ENCODE results near the gene PANX1.
"Not testable (repeated sequence)": the region's sequence is repeated elsewhere in the genome, so short reads cannot be mapped to it uniquely, and the experiment has no call there.

PANX1 gene

DNA sequence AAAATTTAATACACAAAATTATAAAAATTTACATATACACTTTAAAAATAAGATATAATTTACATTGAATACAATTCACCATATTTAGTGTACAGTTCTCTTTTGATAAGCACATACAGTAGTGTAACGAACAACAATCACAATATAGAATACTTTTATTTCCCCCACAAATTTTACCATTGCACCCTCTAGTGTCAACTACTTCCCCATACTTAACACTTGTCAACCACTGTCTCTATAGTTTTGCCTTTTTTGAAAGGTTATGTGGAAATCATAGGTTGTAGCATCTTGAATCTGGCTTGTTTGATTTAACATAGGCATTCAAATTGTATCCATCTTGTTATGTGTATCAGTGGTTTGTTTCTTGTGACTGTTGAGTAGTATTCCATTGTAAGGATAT, 21.3 kb upstream of the PANX1 start:
- H3K36me3 ChIP-seq (ENCODE audit: insufficient read depth, low read length), result no peaks in the 10 kb centered on the region

DNA sequence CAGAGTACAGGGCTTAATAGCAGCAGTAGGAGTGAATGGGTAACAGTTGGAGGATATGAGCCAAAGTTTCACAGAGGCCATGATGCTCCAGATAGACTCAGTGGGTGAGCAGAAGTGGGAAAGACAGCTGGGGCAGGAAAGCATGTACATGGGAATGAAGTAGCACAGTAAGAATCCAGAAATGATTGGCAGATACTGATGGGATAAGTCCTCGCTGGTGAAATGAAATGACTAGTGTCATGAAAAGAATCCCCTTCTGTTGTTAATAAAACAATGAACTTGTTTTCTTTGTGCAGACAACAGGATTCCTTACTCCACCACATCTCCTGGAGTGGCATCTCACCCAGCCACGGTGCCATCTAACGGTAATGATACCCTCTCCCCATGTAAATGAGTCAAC, 17.4 kb upstream of the PANX1 start:
- no peaks in the 10 kb centered on the region for H3K79me2 ChIP-seq (ENCODE audit: control insufficient read depth, insufficient read depth, low read length, unreplicated experiment)
- no peaks in the 10 kb centered on the region for H3K4me1 ChIP-seq (ENCODE audit: control insufficient read depth, insufficient read depth, low read length, unreplicated experiment)
- no peak overlapping the region for H3K27ac ChIP-seq (ENCODE audit: low read depth, low read length)
- no peaks in the 10 kb centered on the region for H3K36me3 ChIP-seq (ENCODE audit: insufficient read depth, low read length)
- H2AFZ ChIP-seq (ENCODE audit: low read length, unreplicated experiment), result no peak overlapping the region
- no peak overlapping the region for H3K4me3 ChIP-seq (ENCODE audit: low read depth, low read length)
- H3K27me3 ChIP-seq (ENCODE audit: insufficient read depth, low read length), result 0 out of 2 replicates have a peak, but pooled peaks cover 2% of the 10 kb centered on the region

More for the DNA sequence above, 21.3 kb upstream of the PANX1 start:
- Histone ChIP-seq H3K27me3 (ENCODE audit: insufficient read depth, low read length) (peaks cover 2% of the 10 kb centered on the region; the same call in 1 of the 2 replicates), H3K4me1 (ENCODE audit: control insufficient read depth, insufficient read depth, low read length, unreplicated experiment) (no peaks in the 10 kb centered on the region), H3K4me3 (ENCODE audit: low read depth, low read length) (no peak overlapping the region), H3K79me2 (ENCODE audit: control insufficient read depth, insufficient read depth, low read length, unreplicated experiment) (no peaks in the 10 kb centered on the region), H3K27ac (ENCODE audit: low read depth, low read length) (no peak overlapping the region), H2AFZ (ENCODE audit: low read length, unreplicated experiment) (no peak overlapping the region)

DNA sequence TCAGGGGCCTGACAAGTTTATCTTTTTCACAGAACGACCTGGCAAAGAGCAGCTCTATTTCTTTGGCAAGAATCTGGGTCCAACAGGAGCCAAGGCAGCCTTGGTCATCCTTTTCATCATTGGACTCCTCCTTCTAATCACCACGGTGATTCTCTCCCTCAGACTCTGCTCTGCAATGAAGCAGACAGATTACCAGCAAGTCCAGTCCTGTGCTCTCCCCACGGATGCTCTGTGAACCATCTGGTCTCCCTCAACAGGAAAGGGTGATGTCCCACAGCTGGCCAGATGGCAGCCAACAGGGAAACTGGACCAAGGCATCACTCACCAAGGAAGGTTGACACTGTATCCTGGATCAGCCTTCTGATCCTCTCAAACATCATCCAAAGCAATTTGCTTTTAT, 17.0 kb upstream of the PANX1 start:
- H3K4me3 ChIP-seq (ENCODE audit: low read depth, low read length), result no peak overlapping the region
- no peaks in the 10 kb centered on the region for H3K79me2 ChIP-seq (ENCODE audit: control insufficient read depth, insufficient read depth, low read length, unreplicated experiment)
- no peaks in the 10 kb centered on the region for H3K4me1 ChIP-seq (ENCODE audit: control insufficient read depth, insufficient read depth, low read length, unreplicated experiment)
- H2AFZ ChIP-seq (ENCODE audit: low read length, unreplicated experiment), result no peak overlapping the region
- H3K27ac ChIP-seq (ENCODE audit: low read depth, low read length), result no peak overlapping the region
- no peaks in the 10 kb centered on the region for H3K36me3 ChIP-seq (ENCODE audit: insufficient read depth, low read length)
- H3K27me3 ChIP-seq (ENCODE audit: insufficient read depth, low read length), result 0 out of 2 replicates have a peak, but pooled peaks cover 2% of the 10 kb centered on the region

DNA sequence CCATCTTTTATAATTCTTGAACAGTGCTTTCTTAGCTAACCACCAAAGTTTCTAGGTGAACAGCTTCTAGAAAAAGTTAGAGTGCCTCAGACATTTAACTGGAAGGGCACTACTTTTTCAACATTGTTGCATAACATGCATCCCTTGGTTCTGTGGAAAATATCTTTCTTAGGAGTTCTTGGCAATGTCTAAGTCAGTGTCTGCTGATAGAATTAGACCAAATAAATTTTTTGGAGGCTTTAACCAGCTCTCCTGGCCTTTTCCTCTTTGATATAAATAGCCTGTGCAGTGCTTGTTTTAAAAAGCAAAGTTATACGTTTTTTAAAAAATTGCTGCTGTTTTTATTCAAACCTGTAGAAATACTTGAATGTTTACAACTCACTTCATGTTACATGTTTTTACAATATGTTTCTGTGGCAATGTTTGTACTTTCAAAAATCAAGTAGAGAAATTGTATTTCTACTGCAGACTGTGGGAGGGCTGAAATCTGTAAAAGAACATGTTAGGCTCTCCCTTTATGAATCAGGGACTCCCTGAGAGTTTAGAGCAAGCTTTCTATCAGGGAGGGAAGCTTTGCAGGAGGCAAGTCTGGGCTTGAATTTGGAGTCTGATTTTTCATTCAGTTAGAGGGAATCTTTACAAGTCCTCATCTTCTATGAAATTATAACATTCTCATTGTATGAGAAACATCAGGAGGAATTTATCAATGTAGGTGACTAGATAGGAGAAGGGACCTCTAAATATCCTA, 16.3 kb upstream of the PANX1 start:
- no peaks in the 10 kb centered on the region for H3K36me3 ChIP-seq (ENCODE audit: insufficient read depth, low read length)
- H3K27ac ChIP-seq (ENCODE audit: low read depth, low read length), result no peak overlapping the region

DNA sequence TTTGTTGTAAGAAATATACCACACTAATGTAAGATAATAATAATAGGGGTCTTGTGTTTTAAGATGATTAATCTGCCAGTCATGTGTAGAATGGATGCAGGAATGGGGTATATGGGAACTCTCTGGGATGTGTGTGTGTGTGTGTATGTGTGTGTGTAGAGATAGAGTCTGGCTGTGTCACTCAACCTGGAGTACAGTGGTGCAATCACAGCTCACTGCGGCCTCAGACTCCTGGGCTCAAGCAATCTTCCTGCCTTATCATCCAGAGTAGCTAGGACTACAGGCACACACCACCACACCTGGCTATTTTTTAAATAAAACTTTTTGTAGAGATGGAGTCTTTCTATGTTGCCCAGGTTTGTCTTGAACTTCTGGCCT, 11.5 kb upstream of the PANX1 start:
- Histone ChIP-seq H3K27me3 (ENCODE audit: insufficient read depth, low read length) (no peaks in the 10 kb centered on the region), H3K4me3 (ENCODE audit: low read depth, low read length) (no peak overlapping the region), H3K79me2 (ENCODE audit: control insufficient read depth, insufficient read depth, low read length, unreplicated experiment) (no peaks in the 10 kb centered on the region), H3K27ac (ENCODE audit: low read depth, low read length) (no peak overlapping the region), H3K36me3 (ENCODE audit: insufficient read depth, low read length) (no peaks in the 10 kb centered on the region), H2AFZ (ENCODE audit: low read length, unreplicated experiment) (no peak overlapping the region), H3K4me1 (ENCODE audit: control insufficient read depth, insufficient read depth, low read length, unreplicated experiment) (peaks cover 4% of the 10 kb centered on the region)

More for the DNA sequence above, 16.3 kb upstream of the PANX1 start:
- no peaks in the 10 kb centered on the region for H3K4me1 ChIP-seq (ENCODE audit: control insufficient read depth, insufficient read depth, low read length, unreplicated experiment)
- no peaks in the 10 kb centered on the region for H3K79me2 ChIP-seq (ENCODE audit: control insufficient read depth, insufficient read depth, low read length, unreplicated experiment)
- no peak overlapping the region for H3K4me3 ChIP-seq (ENCODE audit: low read depth, low read length)
- no peak overlapping the region for H2AFZ ChIP-seq (ENCODE audit: low read length, unreplicated experiment)
- 0 out of 2 replicates have a peak, but pooled peaks cover 2% of the 10 kb centered on the region for H3K27me3 ChIP-seq (ENCODE audit: insufficient read depth, low read length)

DNA sequence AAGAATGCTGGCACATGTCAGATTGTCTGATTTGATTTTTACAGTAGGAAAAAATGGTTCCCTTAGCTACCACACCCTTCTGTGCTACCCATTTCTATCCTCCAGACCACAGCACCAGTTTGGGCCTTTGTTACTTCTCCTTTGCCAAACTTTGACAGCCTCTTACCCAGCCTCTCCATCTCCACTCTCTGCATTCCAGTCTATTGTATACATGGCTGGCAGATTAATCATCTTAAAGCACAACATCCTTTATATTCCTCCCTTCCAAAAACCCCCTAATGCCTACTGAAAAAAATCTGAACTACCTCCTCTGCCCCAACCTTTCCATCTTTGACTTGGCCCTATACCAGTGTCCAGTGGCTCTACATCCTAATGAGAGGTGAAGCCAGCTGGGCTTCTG, 10.8 kb upstream of the PANX1 start:
- Histone ChIP-seq H3K79me2 (ENCODE audit: control insufficient read depth, insufficient read depth, low read length, unreplicated experiment) (no peaks in the 10 kb centered on the region), H3K4me3 (ENCODE audit: low read depth, low read length) (no peak overlapping the region), H3K27ac (ENCODE audit: low read depth, low read length) (no peak overlapping the region), H3K27me3 (ENCODE audit: insufficient read depth, low read length) (no peaks in the 10 kb centered on the region), H3K36me3 (ENCODE audit: insufficient read depth, low read length) (no peaks in the 10 kb centered on the region), H2AFZ (ENCODE audit: low read length, unreplicated experiment) (no peak overlapping the region), H3K4me1 (ENCODE audit: control insufficient read depth, insufficient read depth, low read length, unreplicated experiment) (peaks cover 4% of the 10 kb centered on the region)

DNA sequence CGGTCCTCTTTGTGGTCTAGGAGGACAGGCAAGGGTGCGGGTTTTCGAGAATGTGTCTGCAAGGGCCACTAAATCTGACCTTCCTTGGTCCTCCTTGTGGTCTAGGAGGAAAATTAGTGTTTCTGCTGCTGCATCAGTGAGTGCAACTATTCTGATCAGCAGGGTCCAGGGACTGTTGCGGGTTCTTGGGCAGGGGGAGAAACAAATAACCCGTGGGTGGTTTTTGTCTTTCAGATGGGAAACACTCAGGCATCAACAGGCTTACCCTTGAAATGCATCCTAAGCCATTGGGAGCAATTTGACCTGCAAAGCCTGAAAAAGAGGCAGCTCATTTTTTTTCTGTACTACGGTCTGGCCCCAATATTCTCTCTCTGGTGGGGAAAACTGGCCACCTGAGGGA, 9.0 kb upstream of the PANX1 start:
- H2AFZ ChIP-seq (ENCODE audit: low read length, unreplicated experiment); H3K27me3 ChIP-seq (ENCODE audit: insufficient read depth, low read length); H3K79me2 ChIP-seq (ENCODE audit: control insufficient read depth, insufficient read depth, low read length, unreplicated experiment); H3K4me1 ChIP-seq (ENCODE audit: control insufficient read depth, insufficient read depth, low read length, unreplicated experiment); H3K27ac ChIP-seq (ENCODE audit: low read depth, low read length); H3K36me3 ChIP-seq (ENCODE audit: insufficient read depth, low read length); H3K4me3 ChIP-seq (ENCODE audit: low read depth, low read length): not testable (repeated sequence)

DNA sequence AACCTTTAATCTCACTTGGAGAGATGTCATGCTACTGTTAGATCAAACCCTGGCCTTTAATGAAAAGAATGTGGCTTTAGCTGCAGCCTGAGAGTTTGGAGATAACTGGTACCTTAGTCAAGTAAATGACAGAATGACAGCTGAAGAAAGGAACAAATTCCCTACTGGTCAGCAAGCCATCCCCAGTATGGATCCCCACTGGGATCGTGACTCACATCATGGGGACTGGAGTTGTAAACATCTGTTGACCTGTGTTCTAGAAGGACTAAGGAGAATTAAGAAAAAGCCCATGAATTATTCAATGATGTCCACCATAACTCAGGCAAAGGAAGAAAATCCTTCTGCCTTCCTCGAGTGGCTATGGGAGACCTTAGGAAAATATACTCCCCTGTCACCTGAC, 8.1 kb upstream of the PANX1 start:
- not testable (repeated sequence) for H3K36me3 ChIP-seq (ENCODE audit: insufficient read depth, low read length); H3K79me2 ChIP-seq (ENCODE audit: control insufficient read depth, insufficient read depth, low read length, unreplicated experiment); H3K4me1 ChIP-seq (ENCODE audit: control insufficient read depth, insufficient read depth, low read length, unreplicated experiment); H3K27ac ChIP-seq (ENCODE audit: low read depth, low read length); H3K27me3 ChIP-seq (ENCODE audit: insufficient read depth, low read length); H2AFZ ChIP-seq (ENCODE audit: low read length, unreplicated experiment); H3K4me3 ChIP-seq (ENCODE audit: low read depth, low read length)

DNA sequence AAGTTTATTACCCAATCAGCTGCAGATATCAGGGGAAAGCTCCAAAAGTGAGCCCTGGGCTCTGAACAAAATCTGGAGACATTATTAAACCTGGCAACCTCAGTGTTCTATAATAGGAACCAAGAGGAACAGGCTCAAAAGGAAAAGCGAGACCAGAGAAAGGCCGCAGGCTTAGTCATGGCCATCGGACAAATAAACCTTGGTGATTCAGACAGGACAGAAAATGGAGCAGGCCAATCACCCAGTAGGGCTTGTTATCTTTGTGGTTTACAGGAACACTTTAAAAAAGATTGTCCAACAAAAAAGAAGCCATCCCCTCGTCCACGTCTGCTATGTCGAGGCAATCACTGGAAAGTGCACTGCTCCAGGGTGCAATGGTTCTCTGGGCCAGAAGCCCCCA, 7.7 kb upstream of the PANX1 start:
- Histone ChIP-seq H3K27ac (ENCODE audit: low read depth, low read length) (no peak overlapping the region), H2AFZ (ENCODE audit: low read length, unreplicated experiment) (no peak overlapping the region)

DNA sequence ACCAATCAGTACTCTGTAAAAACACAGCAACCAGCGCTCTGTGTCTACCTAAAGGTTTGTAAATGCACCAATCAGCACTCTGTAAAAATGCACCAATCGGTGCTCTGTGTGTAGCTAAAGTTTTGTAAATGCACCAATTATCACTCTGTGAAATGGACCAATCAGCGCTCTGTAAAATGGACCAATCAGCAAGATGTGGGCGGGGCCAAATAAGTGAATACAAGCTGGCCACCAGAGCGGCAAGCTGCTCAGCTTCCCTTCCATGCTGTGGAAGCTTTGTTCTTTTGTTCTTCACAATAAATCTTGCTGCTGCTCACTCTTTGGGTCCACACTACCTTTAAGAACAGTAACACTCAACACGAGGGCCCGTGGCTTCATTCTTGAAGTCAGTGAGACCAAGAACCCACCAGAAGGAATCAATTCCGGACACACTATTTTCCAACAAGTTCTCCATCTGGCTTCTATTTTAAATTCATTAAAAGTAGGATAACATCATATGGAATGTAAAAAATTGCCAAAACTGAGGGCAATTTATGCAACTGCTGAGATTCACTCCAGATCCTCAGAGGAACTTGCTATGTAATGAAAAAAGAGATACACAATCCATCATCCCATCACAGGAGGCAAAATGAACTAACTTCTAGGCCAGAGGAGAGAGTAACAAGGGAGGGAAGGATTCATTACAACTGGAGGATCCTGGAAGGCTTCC, 3.1 kb upstream of the PANX1 start:
- H2AFZ ChIP-seq (ENCODE audit: low read length, unreplicated experiment), result no peak overlapping the region
- peaks cover 7% of the 10 kb centered on the region for H3K4me1 ChIP-seq (ENCODE audit: control insufficient read depth, insufficient read depth, low read length, unreplicated experiment)
- no peaks in the 10 kb centered on the region for H3K36me3 ChIP-seq (ENCODE audit: insufficient read depth, low read length)
- H3K27ac ChIP-seq (ENCODE audit: low read depth, low read length), result no peak overlapping the region
- no peak overlapping the region for H3K4me3 ChIP-seq (ENCODE audit: low read depth, low read length)
- H3K79me2 ChIP-seq (ENCODE audit: control insufficient read depth, insufficient read depth, low read length, unreplicated experiment), result peaks cover 33% of the 10 kb centered on the region
- H3K27me3 ChIP-seq (ENCODE audit: insufficient read depth, low read length), result no peaks in the 10 kb centered on the region

More for the DNA sequence above, 7.7 kb upstream of the PANX1 start:
- H3K27me3 ChIP-seq (ENCODE audit: insufficient read depth, low read length), result no peaks in the 10 kb centered on the region
- peaks cover 4% of the 10 kb centered on the region for H3K4me1 ChIP-seq (ENCODE audit: control insufficient read depth, insufficient read depth, low read length, unreplicated experiment)
- no peak overlapping the region for H3K4me3 ChIP-seq (ENCODE audit: low read depth, low read length)
- no peaks in the 10 kb centered on the region for H3K36me3 ChIP-seq (ENCODE audit: insufficient read depth, low read length)
- no peaks in the 10 kb centered on the region for H3K79me2 ChIP-seq (ENCODE audit: control insufficient read depth, insufficient read depth, low read length, unreplicated experiment)

DNA sequence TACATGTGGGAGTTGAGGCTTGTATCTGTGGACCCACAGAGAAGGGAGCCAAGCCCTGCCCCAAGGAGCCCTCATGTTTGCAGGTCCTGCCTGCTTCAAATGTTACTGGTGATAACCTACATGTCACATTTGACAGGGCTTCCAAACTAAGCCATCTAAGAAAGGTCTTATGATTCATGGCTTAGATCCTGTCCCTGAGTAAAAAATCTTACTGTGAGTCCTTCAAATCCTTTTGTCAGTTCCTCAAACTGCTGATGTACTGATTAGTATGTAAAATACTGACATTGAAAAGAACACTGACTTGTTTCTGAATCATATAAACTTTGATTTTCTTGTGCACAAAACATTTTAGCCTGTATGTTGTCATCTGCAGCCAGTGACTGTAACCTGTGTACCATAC, 1.0 kb upstream of the PANX1 start:
- H2AFZ ChIP-seq (ENCODE audit: low read length, unreplicated experiment), result peak overlapping the region; percentile 58
- H3K4me3 ChIP-seq (ENCODE audit: low read depth, low read length), result peak overlapping the region; percentile 81
- H3K79me2 ChIP-seq (ENCODE audit: control insufficient read depth, insufficient read depth, low read length, unreplicated experiment), result peaks cover 52% of the 10 kb centered on the region
- H3K4me1 ChIP-seq (ENCODE audit: control insufficient read depth, insufficient read depth, low read length, unreplicated experiment), result peaks cover 24% of the 10 kb centered on the region
- H3K27ac ChIP-seq (ENCODE audit: low read depth, low read length), result peak overlapping the region; percentile 92
- no peaks in the 10 kb centered on the region for H3K27me3 ChIP-seq (ENCODE audit: insufficient read depth, low read length)
- H3K36me3 ChIP-seq (ENCODE audit: insufficient read depth, low read length), result no peaks in the 10 kb centered on the region
